K562 (cell line): ENCODE results near the gene FAM234A. TPM values are rescaled to one million over a fixed set of nuclear protein-coding genes. Genes with fewer than 3 reads are reported as not detected.

Source experiments
- ADNP ChIP-seq: fragments of 200-800 bp; sonication (Bioruptor generic); IDR thresholded peaks from 2 replicates; pipeline ENCODE4 v1.6.1; 2016; ENCODE audit warnings: missing genetic modification characterization, missing compliant biosample characterization
- ATF1 ChIP-seq, 2 experiments: fragments of 450-650 bp in 1 of 2; IDR thresholded peaks; 2 replicates each; pipeline ENCODE4 v1.6.1; 2016; ENCODE audit warnings: missing compliant biosample characterization in 1 of 2, missing genetic modification characterization in 1 of 2
- BRF1 ChIP-seq: IDR thresholded peaks from 3 replicates; pipeline ENCODE4 v1.6.1; 2011; ENCODE audit warnings: borderline replicate concordance, mild to moderate bottlenecking; ENCODE audit not compliant: insufficient read length; ENCODE audit errors: extremely low read depth
- CCAR2 ChIP-seq: fragments of 200-400 bp; formaldehyde crosslinking; IDR thresholded peaks from 2 replicates; pipeline ENCODE4 v1.6.1; 2017; ENCODE audit warnings: mild to moderate bottlenecking, low read depth, low read length
- ELF2 ChIP-seq: fragments of 250-450 bp; sonication (Bioruptor Pico); IDR thresholded peaks from 2 replicates; pipeline ENCODE4 v1.5.0; 2021; ENCODE audit warnings: mild to moderate bottlenecking
- ERF ChIP-seq: fragments of 450-650 bp; formaldehyde crosslinking; IDR thresholded peaks from 2 replicates; pipeline ENCODE4 v1.4.0; 2020; ENCODE audit warnings: mild to moderate bottlenecking, mixed read lengths
- FOXJ2 ChIP-seq: fragments of 200-800 bp; sonication (Bioruptor generic); IDR thresholded peaks from 2 replicates; pipeline ENCODE4 v1.6.1; 2016; ENCODE audit warnings: missing genetic modification characterization, missing compliant biosample characterization
- HNRNPL ChIP-seq: fragments of 200-400 bp; formaldehyde crosslinking; IDR thresholded peaks from 2 replicates; pipeline ENCODE4 v1.6.1; 2017; ENCODE audit warnings: low read depth, mild to moderate bottlenecking, low read length
- IRF2 ChIP-seq: sonication (generic); formaldehyde crosslinking; IDR thresholded peaks from 2 replicates; pipeline ENCODE4 v1.8.1; 2022; ENCODE audit warnings: mild to moderate bottlenecking, missing genetic modification reagents
- LCOR ChIP-seq: sonication (generic); formaldehyde crosslinking; IDR thresholded peaks from 2 replicates; pipeline ENCODE4 v1.8.0; 2022; ENCODE audit warnings: mild to moderate bottlenecking, missing genetic modification reagents
- MAX ChIP-seq: sonication (generic); formaldehyde crosslinking; IDR thresholded peaks from 2 replicates; pipeline ENCODE4 v1.9.0; 2022; ENCODE audit warnings: mild to moderate bottlenecking, missing genetic modification reagents
- MEF2A ChIP-seq: IDR thresholded peaks from 2 replicates; pipeline ENCODE4 v1.6.1; 2011; ENCODE audit warnings: low read depth, mild to moderate bottlenecking, low read length, moderate library complexity; ENCODE audit not compliant: control insufficient read depth
- NCOA6 ChIP-seq: fragments of 450-650 bp; IDR thresholded peaks from 2 replicates; pipeline ENCODE4 v1.6.1; 2017; ENCODE audit warnings: mild to moderate bottlenecking
- NEUROD1 ChIP-seq: fragments of 150-350 bp; IDR thresholded peaks from 2 replicates; pipeline ENCODE4 v1.6.1; 2014; ENCODE audit warnings: borderline replicate concordance, low read length, low read depth; ENCODE audit not compliant: partially characterized antibody
- NONO ChIP-seq, 2 experiments: fragments of 200-400 bp in 1 of 2; fragments of 450-650 bp in 1 of 2; formaldehyde crosslinking in 1 of 2; IDR thresholded peaks; 2 replicates each; pipeline ENCODE4 v1.6.1; 2017; ENCODE audit warnings: low read depth in 2 of 2, mild to moderate bottlenecking in 2 of 2, moderate library complexity in 2 of 2, low read length in 1 of 2
- PML ChIP-seq: IDR thresholded peaks from 2 replicates; pipeline ENCODE4 v1.6.1; 2012; ENCODE audit warnings: low read length, inconsistent platforms
- POLR2A ChIP-seq: fragments of 450-650 bp; conservative IDR thresholded peaks from 2 replicates; pipeline ENCODE4 v1.6.1; 2016
- POLR2G ChIP-seq: fragments of 200-400 bp; formaldehyde crosslinking; IDR thresholded peaks from 2 replicates; pipeline ENCODE4 v1.6.1; 2017; ENCODE audit warnings: low read depth, mild to moderate bottlenecking, antibody characterized with exemption, low read length, moderate library complexity
- SMAD1 ChIP-seq: fragments of 150-350 bp; IDR thresholded peaks from 2 replicates; pipeline ENCODE4 v1.6.1; 2014; ENCODE audit warnings: low read length, low read depth; ENCODE audit not compliant: partially characterized antibody
- SREBF1 ChIP-seq: fragments of 150-350 bp; IDR thresholded peaks from 2 replicates; pipeline ENCODE4 v1.6.1; 2014; ENCODE audit warnings: antibody characterized with exemption, low read depth, low read length, borderline replicate concordance
- TSC22D4 ChIP-seq: fragments of 450-650 bp; IDR thresholded peaks from 2 replicates; pipeline ENCODE4 v1.6.1; 2016; ENCODE audit warnings: missing genetic modification characterization, missing biosample characterization, control low read depth
- ZBTB17 ChIP-seq: fragments of 450-650 bp; formaldehyde crosslinking; IDR thresholded peaks from 2 replicates; pipeline ENCODE4 v1.4.0; 2020; ENCODE audit warnings: mild to moderate bottlenecking
- ZNF133 ChIP-seq: fragments of 250-450 bp; sonication (Bioruptor Pico); IDR thresholded peaks from 2 replicates; pipeline ENCODE4 v1.4.0; 2020; ENCODE audit warnings: mild to moderate bottlenecking
- ZNF134 ChIP-seq: fragments of 250-450 bp; sonication (Bioruptor Pico); conservative IDR thresholded peaks from 2 replicates; pipeline ENCODE4 v1.4.0; 2020
- ZNF175 ChIP-seq: fragments of 200-800 bp; sonication (Bioruptor generic); IDR thresholded peaks from 2 replicates; pipeline ENCODE4 v1.6.1; 2016; ENCODE audit warnings: low read depth, mild to moderate bottlenecking, missing genetic modification characterization, missing compliant biosample characterization
- ZNF76 ChIP-seq: fragments of 250-450 bp; sonication (Bioruptor Pico); IDR thresholded peaks from 2 replicates; pipeline ENCODE4 v1.4.0; 2020; ENCODE audit warnings: mild to moderate bottlenecking, moderate library complexity, borderline replicate concordance
- ZNF778 ChIP-seq: fragments of 450-650 bp; formaldehyde crosslinking; IDR thresholded peaks from 2 replicates; pipeline ENCODE4 v1.4.0; 2020; ENCODE audit warnings: mild to moderate bottlenecking, moderate library complexity
- polyA plus RNA-seq, 8 experiments: library from polyadenylated mRNA; depleted of rRNA in 4 of 8; stranded (reverse) in 5 of 8; unstranded in 3 of 8; fragments of >200 nt; fragmentation: Nextera tagmentation in 2 of 8; fragmentation: Illumina TruSeq in 1 of 8; extraction: Ambion mirVana in 2 of 8; extraction: Trizol in 1 of 8; gene quantifications; 2 replicates each; pipeline versions ENCODE4 v1.2.1 to v1.2.3, GENCODE V29; 2011 to 2014; ENCODE audit warnings: inconsistent platforms in 1 of 8, missing spikeins in 1 of 8
- total RNA-seq, 7 experiments: library from RNA; depleted of rRNA in 6 of 7; stranded (reverse); fragments of >200 nt in 6 of 7; fragmentation: Illumina TruSeq in 2 of 7; extraction: Trizol in 2 of 7; gene quantifications; 2 replicates each; pipeline versions ENCODE4 v1.2.1 to v1.2.3, GENCODE V29; 2011 to 2021; ENCODE audit warnings: low replicate concordance in 1 of 7
- TF ChIP-seq, protein P1 (sequence below): fragments of 450-650 bp; IDR thresholded peaks from 2 replicates; pipeline ENCODE4 v1.6.1; 2016; ENCODE audit warnings: mild to moderate bottlenecking

Gene FAM234A
- total and polyA plus RNA-seq, 9 of the 15 experiments (the other 6 are each of a cell fraction or from before 2014, with no cell fraction given), result 1.0 to 47.9 (median 15.0) TPM

DNA sequence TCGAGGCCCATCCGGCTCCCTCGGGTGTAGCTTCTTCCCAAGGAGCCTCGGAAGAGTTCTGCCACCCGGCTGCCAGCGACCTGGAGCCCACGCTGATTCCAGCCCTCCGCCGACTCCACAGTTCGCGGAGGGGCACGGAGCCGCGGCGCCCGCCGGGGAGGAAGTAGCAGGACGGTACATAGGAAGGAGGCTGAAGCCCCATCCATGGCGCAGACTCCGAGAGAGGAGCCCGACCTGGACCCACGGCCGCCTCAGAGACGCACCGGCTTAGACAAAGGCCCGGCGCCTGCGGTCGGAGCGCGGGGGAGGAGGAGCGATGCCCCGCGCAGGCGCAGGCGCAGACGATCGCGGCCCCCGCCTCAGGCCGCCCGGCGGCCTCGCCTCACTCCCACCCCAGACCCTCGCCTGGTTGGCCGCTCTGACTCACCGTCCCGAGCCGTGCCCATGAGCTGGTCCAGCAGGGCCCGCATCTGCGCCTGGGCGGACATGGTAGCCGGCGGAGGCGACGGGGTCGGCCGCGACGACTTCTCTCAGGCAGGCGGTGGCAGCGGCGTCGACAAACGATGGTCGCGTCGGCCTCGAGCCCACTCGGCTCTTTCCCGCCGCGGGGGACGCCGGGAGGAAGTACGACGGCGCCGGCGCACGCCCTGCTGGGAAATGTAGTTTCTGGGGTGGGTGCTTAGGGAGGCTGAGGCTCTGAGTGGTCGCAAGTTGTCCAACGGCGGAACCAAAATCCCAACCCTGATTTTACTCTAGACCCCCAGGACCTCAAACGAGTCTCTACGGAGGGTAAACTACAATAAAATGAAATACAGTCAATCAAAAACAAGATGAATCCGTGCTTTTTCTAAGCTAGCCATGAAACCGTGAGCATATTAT, 5.5 kb upstream of the FAM234A start, which contains the start of gene LUC7L (continued):
- TF ChIP-seq ADNP (tag) (no peak), ZNF134 (0 out of 2 replicates have a peak, but pooled peaks have one; percentile 12), ZBTB17 (CRISPR knock-in tag) (peak; percentile 86), MEF2A (no peak), HNRNPL (0 out of 2 replicates have a peak, but pooled peaks have one; percentile 48), NCOA6 (no peak), ATF1 (CRISPR knock-in tag; IDR thresholded peaks at IDR 0.05) (peak; percentile 63), ATF1 (tag; IDR thresholded peaks at IDR 0.05) (peak; percentile 98), BRF1 (no peak), SMAD1 (peak; percentile 43), ERF (0 out of 2 replicates have a peak, but pooled peaks have one; percentile 41), POLR2G (peak; percentile 99), POLR2A (peak; percentile 98), ZNF133 (no peak), NEUROD1 (peak; percentile 46), ZNF175 (CRISPR knock-in tag) (peak; percentile 81), ELF2 (peak; percentile 80), ZNF76 (CRISPR knock-in tag) (peak; percentile 96), TSC22D4 (tag) (no peak), SREBF1 (no peak), MAX (peak; percentile 90), FOXJ2 (tag) (no peak), PML (peak; percentile 87), NONO (IDR thresholded peaks at IDR 0.05; ENCODE audit: low read depth in 2 of 2, low read length in 1 of 2) (peak; percentile 91 to 92; a peak in 3 of 4 replicates), ZNF778 (CRISPR knock-in tag) (no peak), CCAR2 (no peak), LCOR (CRISPR knock-in tag) (peak; percentile 78; the same call in 1 of the 2 replicates), IRF2 (CRISPR knock-in tag) (no peak)
- TF ChIP-seq, protein P1, sequence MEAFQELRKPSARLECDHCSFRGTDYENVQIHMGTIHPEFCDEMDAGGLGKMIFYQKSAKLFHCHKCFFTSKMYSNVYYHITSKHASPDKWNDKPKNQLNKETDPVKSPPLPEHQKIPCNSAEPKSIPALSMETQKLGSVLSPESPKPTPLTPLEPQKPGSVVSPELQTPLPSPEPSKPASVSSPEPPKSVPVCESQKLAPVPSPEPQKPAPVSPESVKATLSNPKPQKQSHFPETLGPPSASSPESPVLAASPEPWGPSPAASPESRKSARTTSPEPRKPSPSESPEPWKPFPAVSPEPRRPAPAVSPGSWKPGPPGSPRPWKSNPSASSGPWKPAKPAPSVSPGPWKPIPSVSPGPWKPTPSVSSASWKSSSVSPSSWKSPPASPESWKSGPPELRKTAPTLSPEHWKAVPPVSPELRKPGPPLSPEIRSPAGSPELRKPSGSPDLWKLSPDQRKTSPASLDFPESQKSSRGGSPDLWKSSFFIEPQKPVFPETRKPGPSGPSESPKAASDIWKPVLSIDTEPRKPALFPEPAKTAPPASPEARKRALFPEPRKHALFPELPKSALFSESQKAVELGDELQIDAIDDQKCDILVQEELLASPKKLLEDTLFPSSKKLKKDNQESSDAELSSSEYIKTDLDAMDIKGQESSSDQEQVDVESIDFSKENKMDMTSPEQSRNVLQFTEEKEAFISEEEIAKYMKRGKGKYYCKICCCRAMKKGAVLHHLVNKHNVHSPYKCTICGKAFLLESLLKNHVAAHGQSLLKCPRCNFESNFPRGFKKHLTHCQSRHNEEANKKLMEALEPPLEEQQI, result no peak
